Common myeloid progenitor, CD34-positive (primary cell): ENCODE data around the gene CLIP1.
"Not testable (repeated sequence)": the region's sequence is repeated elsewhere in the genome, so short reads cannot be mapped to it uniquely, and the experiment has no call there.

Source experiments
- CTCF ChIA-PET: fragments of 350-600 bp; sonication (Branson Sonifier 250); formaldehyde crosslinking; loops from one replicate; lab custom pipeline; 2021; ENCODE audit warnings: antibody characterized with exemption; lab: Charles Lee
- POLR2A ChIA-PET: fragments of 350-600 bp; sonication (Branson Sonifier 250); formaldehyde crosslinking; loops from one replicate; lab custom pipeline; 2021; ENCODE audit warnings: antibody characterized with exemption; lab: Charles Lee
- DNase-seq, 3 donors: peaks; one replicate each; pipeline versions ENCODE4 v3.0.0 to v3.0.0-alpha.2; 2013
- H3K27ac ChIP-seq, 2 experiments: 1 replicate in 1 of 2; 2 replicates in 1 of 2; pipeline ENCODE4 v1.7.0; 2013; ENCODE audit warnings: inconsistent platforms in 2 of 2, low read length in 2 of 2, mild to moderate bottlenecking in 2 of 2, low read depth in 1 of 2, moderate library complexity in 1 of 2; ENCODE audit not compliant: severe bottlenecking in 2 of 2, insufficient read depth in 1 of 2, poor library complexity in 1 of 2
- H3K27me3 ChIP-seq, 5 experiments: replicated peaks in 2 of 5; 1 replicate in 3 of 5; 2 replicates in 2 of 5; pipeline versions ENCODE4 v1.6.1 to v1.7.0; 2013; ENCODE audit warnings: low read length in 4 of 5, mild to moderate bottlenecking in 2 of 5, moderate library complexity in 2 of 5, inconsistent platforms in 1 of 5; ENCODE audit not compliant: insufficient read depth in 5 of 5, control insufficient read depth in 4 of 5
- H3K36me3 ChIP-seq, 4 experiments: 1 replicate in 2 of 4; 2 replicates in 2 of 4; pipeline versions ENCODE4 v1.6.1 to v1.7.0; 2013; ENCODE audit warnings: low read length in 3 of 4, control low read depth in 1 of 4, mild to moderate bottlenecking in 1 of 4; ENCODE audit not compliant: control insufficient read depth in 4 of 4, insufficient read depth in 4 of 4
- H3K4me1 ChIP-seq, 4 experiments: 1 replicate in 3 of 4; 2 replicates in 1 of 4; pipeline versions ENCODE4 v1.6.1 to v1.7.1; 2013; ENCODE audit warnings: low read length in 3 of 4, mild to moderate bottlenecking in 3 of 4, control low read depth in 1 of 4, inconsistent platforms in 1 of 4, moderate library complexity in 1 of 4; ENCODE audit not compliant: control insufficient read depth in 4 of 4, insufficient read depth in 4 of 4; ENCODE audit errors: control extremely low read depth in 1 of 4
- H3K4me3 ChIP-seq, 7 experiments: 1 replicate in 4 of 7; 2 replicates in 3 of 7; pipeline versions ENCODE4 v1.5.1 to v1.7.0; 2013; ENCODE audit warnings: mild to moderate bottlenecking in 7 of 7, low read length in 6 of 7, moderate library complexity in 6 of 7, inconsistent platforms in 2 of 7, low read depth in 2 of 7, control low read depth in 1 of 7; ENCODE audit not compliant: insufficient read depth in 4 of 7, control insufficient read depth in 1 of 7; ENCODE audit errors: extremely low read depth in 1 of 7
- H3K9me3 ChIP-seq, 5 experiments: 1 replicate in 4 of 5; 2 replicates in 1 of 5; pipeline versions ENCODE4 v1.6.1 to v1.7.1; 2013; ENCODE audit warnings: low read length in 4 of 5, mild to moderate bottlenecking in 2 of 5, inconsistent platforms in 1 of 5, low read depth in 1 of 5, moderate library complexity in 1 of 5; ENCODE audit not compliant: control insufficient read depth in 4 of 5, insufficient read depth in 2 of 5; ENCODE audit errors: control extremely low read depth in 1 of 5
- WGBS: methylation state at CpG from one replicate; pipeline ENCODE4 v1.1.5; 2013; ENCODE audit not compliant: insufficient coverage; 5-methylcytosine and 5-hydroxymethylcytosine counted together

Gene CLIP1

DNA sequence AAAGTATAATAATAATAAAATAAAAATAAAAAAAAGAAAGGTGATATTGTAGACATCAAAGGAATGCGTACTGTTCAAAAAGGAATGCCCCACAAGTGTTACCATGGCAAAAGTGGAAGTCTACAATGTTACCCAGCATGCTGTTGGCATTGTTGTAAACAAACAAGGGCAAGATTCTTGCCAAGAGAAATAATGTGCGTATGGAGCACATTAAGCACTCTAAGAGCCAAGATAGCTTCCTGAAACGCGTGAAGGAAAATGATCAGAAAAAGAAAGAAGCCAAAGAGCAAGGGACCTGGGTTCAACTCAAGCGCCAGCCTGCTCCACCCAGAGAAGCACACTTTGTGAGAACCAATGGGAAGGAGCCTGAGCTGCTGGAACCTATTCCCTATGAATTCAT is 57.2 kb downstream of the CLIP1 start:
- H3K27me3 ChIP-seq, DNase-seq, H3K4me1 ChIP-seq, POLR2A ChIA-PET, H3K9me3 ChIP-seq, H3K4me3 ChIP-seq, H3K27ac ChIP-seq: not testable (repeated sequence)
- WGBS, result 86% methylated on average over 4 of the region's 5 CpGs
- CTCF ChIA-PET, result interaction anchor here (1.7 kb wide), 1 partner anchor 11 kb away, joined by 4 read pairs; no protein-coding TSS in a partner anchor
- peaks cover 7 to 33% (median 17%) of the 10 kb centered on the region in 4 experiments for H3K36me3 ChIP-seq

DNA sequence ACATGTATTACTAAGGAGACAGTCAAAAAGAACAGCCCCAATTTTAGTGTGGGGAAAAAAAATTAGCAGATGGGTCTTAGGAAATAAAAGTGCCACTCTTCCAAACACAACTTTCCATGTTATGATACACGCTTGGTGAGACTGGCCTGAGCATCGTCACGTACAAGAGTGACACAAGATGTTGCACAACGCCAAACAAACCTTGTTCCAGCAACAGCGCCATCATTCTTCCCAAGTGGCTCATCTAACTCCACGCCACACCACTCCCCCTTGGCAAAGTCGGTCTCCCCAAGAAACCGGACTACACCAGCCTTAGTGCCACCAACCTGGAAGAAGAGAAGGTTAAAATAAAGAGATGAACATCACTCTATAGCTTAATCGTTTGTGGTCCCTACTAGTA is 58.7 kb downstream of the CLIP1 start:
- WGBS, result 97% methylated on average over 9 of the region's 9 CpGs
- no peak overlapping the region for H3K27ac ChIP-seq
- POLR2A ChIA-PET, result no interaction called here
- peaks cover 7 to 38% (median 22%) of the 10 kb centered on the region in 4 experiments for H3K36me3 ChIP-seq
- no peaks in the 10 kb centered on the region for H3K4me1 ChIP-seq
- H3K27me3 ChIP-seq, result no peaks in the 10 kb centered on the region
- CTCF ChIA-PET, result no interaction called here
- no peak for DNase-seq
- H3K9me3 ChIP-seq, result no peaks in the 10 kb centered on the region
- H3K4me3 ChIP-seq, result no peak overlapping the region

DNA sequence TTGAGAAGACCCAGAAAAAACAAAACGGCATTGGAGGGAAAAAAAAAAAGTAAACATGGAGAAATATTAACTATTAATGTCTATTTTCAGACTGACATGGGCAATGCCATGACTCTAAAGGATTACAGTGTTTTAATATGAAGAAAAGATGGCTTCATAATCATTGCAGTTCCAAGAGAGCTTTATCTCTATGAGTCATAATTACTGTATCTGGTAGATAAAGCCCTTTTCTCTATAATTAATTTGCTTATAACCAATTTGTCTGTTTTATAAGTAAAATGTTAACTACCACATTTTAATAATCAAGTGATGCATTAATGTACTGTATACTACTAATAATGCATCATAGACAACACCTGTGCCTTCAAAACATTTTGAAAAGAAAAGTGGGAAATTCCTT is 59.7 kb downstream of the CLIP1 start:
- H3K9me3 ChIP-seq, result no peaks in the 10 kb centered on the region
- no peaks in the 10 kb centered on the region for H3K27me3 ChIP-seq
- H3K4me3 ChIP-seq, result no peak overlapping the region
- no peaks in the 10 kb centered on the region for H3K4me1 ChIP-seq
- H3K36me3 ChIP-seq, result peaks cover 6 to 35% (median 22%) of the 10 kb centered on the region in 4 experiments
- H3K27ac ChIP-seq, result no peak overlapping the region
- no CpG with 5 or more reads among the region's 1 CpG for WGBS
- POLR2A ChIA-PET, result no interaction called here
- DNase-seq, result no peak
- CTCF ChIA-PET, result interaction anchor here (0.7 kb wide), 2 partner anchors 8 to 11 kb away, joined by 3 to 5 read pairs; no protein-coding TSS in a partner anchor

DNA sequence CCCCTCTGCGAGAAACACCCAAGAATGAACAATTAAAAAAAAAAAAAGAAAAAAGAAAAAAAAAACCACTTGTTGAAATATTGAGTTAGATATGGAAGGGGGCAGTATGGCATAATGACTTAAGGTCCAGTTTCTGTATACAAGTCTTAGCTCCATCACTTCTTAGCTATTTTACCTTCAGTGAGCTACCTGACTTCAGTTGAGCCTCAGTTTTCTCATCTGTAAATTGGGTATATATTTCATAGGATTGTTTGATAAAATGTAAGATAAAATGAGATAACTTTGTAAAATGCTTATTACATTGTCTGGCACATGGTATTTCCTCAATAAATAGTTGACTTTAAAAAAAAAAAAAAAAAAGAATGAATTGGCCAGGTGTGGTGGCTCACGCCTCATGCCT is 64.1 kb downstream of the CLIP1 start:
- not testable (repeated sequence) for H3K27me3 ChIP-seq
- 100% methylated on average over 1 of the region's 2 CpGs for WGBS
- POLR2A ChIA-PET, result interaction anchor here (0.7 kb wide), 1 partner anchor 451 kb away, joined by 4 read pairs; no protein-coding TSS in a partner anchor

DNA sequence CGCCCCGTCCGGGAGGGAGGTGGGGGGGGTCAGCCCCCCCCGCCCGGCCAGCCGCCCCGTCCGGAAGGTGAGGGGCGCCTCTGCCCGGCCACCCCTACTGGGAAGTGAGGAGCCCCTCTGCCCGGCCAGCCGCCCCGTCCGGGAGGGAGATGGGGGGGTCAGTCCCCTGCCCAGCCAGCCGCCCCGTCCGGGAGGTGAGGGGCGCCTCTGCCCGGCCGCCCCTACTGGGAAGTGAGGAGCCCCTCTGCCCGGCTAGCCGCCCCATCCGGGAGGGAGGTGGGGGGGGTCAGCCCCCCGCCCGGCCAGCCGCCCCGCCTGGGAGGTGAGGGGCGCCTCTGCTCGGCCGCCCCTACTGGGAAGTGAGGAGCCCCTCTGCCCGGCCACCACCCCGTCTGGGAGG is 64.9 kb downstream of the CLIP1 start:
- 100% methylated on average over 3 of the region's 32 CpGs for WGBS
- H3K27ac ChIP-seq, H3K27me3 ChIP-seq, CTCF ChIA-PET, DNase-seq, H3K9me3 ChIP-seq, H3K4me3 ChIP-seq, POLR2A ChIA-PET, H3K4me1 ChIP-seq: not testable (repeated sequence)
- peaks cover 6 to 48% (median 34%) of the 10 kb centered on the region in 4 experiments for H3K36me3 ChIP-seq

More for the DNA sequence above, 64.1 kb downstream of the CLIP1 start:
- H3K9me3 ChIP-seq, DNase-seq, H3K4me1 ChIP-seq, CTCF ChIA-PET, H3K4me3 ChIP-seq, H3K27ac ChIP-seq: not testable (repeated sequence)
- H3K36me3 ChIP-seq, result peaks cover 9 to 44% (median 35%) of the 10 kb centered on the region in 4 experiments

DNA sequence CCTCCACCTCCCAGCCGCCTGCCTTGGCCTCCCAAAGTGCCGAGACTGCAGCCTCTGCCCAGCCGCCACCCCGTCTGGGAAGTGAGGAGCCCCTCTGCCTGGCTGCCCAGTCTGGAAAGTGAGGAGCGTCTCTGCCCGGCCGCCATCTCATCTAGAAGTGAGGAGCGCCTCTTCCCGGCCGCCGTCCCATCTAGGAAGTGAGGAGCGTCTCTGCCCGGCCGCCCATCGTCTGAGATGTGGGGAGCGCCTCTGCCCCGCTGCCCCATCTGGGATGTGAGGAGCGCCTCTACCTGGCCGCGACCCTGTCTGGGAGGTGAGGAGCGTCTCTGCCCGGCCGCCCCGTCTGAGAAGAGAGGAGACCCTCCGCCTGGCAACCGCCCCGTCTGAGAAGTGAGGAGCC is 65.5 kb downstream of the CLIP1 start:
- CTCF ChIA-PET, result interaction anchor here (1.4 to 3.2 kb wide), 4 partner anchors 9 to 31 kb away, joined by 3 to 28 read pairs (median 6); no protein-coding TSS in a partner anchor
- H3K9me3 ChIP-seq, H3K27ac ChIP-seq, H3K27me3 ChIP-seq, H3K4me3 ChIP-seq, H3K4me1 ChIP-seq, DNase-seq, POLR2A ChIA-PET: not testable (repeated sequence)
- peaks cover 6 to 50% (median 36%) of the 10 kb centered on the region in 4 experiments for H3K36me3 ChIP-seq
- WGBS, result no CpG with 5 or more reads among the region's 27 CpGs

DNA sequence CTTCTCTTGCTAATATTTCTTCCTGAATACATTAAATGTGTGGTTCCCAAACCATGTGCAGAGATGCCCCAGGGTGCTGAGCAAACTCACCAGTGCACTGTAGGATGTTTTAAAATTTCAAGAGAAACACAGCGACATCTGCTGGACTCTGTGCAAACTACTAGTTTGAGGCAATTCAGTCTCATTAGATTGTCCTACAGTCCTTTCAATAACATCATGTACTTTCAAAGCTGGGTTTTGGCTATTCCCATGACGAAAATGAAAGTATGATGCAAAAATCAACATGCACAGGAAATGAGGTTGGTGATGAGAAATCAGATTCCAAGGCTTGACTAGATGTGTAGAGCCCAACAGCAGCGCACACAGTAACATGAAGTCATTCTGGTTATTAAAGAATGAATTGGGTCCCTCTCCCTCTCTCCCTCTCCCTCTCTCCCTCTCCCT is 66.3 kb downstream of the CLIP1 start:
- no CpG with 5 or more reads among the region's 3 CpGs for WGBS
- Histone ChIP-seq H3K36me3 (peaks cover 6 to 51% (median 33%) of the 10 kb centered on the region in 4 experiments), H3K27ac (no peak overlapping the region), H3K27me3 (no peaks in the 10 kb centered on the region), H3K4me1 (peaks cover 0 to 3% (median 1%) of the 10 kb centered on the region in 4 experiments), H3K9me3 (no peaks in the 10 kb centered on the region), H3K4me3 (no peak overlapping the region)
- DNase-seq, result peak; percentile 52 to 75 (median 65)
- ChIA-PET CTCF (interaction anchor here (0.6 to 3.2 kb wide), 11 partner anchors 8 to 116 kb away, joined by 3 to 28 read pairs (median 4); no protein-coding TSS in a partner anchor), POLR2A (no interaction called here)
